ENCODE results near the gene PDE2A.

PDE2A gene

DNA sequence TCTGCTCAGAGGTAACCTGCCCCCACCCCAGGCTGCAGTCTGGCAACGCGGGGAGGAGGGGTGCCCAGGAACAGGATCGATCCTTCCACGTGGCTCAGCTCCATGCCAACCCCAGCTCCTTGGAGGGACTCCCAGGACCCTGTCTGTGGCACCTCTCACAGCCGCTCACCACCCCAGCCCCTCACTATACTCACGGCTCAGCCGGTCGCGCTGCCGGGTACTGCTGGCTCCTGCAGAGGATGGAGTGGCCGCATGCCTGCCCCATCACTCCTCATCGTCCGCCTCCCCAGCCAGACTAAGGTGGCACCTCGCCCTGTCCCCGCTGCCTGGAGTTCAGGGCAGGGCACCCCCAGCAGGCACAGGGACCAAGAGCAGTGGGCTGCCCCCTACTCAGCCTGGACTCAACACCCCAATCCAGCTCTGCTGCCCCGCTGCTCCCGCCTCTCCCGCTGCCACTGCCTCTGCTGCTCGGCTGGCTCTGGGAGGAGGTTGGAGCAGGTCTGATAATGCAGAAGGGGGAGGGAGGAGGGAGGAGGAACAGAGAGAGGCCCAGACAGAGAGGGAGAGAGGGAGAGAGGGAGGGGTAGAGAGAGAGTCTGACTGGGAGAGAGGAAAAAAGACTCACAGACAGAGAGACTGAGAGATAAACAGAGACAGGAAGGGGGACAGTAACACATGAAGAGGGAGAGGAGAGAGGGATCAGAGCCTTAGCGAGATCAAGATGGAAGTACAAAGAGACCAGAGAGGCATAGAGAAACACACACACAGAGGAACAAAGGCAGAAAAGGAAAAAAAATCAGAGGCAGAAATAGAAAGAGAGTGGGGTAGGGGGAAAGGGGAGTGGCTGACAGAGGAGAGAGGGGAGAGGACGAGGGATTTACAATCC lies at the start of gene PDE2A:
Gene PDE2A, minus strand, starts transcription at position 480 of the 886 bp plus-strand sequence. Its CDS starts 215 bp downstream, at position 265.
- no peak for DNase-seq

DNA sequence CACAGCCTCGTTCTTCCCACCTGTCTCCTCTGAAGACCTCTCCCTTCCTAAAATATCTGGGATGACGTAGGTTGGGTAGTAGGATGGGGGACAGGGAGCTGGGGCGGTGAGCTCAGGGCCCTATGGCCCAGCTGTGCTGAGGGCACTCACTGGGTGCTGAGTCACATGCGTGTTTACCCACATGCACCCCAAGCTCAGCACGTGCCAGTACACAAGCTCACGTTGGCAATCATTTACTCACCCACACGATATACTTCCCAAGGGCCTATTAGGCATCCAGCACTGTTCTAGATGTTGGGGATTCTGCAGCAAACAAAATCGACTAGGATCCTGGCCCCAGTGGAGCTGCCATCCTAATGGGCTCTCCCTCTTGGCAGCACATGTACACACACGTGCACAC lies 49.3 kb upstream of the PDE2A start:
- no peak for DNase-seq

DNA sequence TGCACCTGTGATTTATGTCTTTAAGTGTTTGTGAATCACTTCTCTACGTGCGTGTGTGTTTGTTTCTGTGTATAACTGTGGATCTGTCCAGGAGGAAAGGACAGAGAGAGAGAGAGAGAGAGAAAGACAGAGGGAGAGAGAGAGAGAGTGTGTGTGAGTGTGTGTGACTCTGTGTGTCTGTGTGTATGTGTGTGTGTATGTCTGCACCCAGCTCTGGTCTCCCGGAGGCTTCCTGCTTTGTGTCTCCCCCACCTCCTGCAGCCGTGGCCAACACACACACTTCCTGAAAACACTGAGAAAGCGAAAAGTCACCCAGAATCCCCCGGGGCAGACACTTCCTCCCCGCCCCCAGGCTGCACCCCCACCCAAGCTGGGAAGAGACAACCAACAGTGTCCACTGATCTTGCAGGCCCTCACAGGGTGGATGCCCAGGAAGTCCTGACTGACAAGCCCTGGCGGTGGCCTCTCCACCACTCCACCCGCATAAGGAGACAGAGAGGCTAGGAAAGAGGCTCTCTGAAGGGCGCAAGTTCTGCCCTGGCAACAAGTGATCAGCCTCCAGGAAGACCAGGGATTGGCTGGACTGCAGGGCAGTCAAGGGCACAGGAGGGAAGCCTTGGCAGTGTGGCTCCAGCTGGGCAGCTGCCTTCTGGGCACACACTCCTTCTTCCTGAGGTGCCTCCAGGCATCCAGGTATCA lies 48.0 kb upstream of the PDE2A start:
- peak; percentile 91 for DNase-seq

DNA sequence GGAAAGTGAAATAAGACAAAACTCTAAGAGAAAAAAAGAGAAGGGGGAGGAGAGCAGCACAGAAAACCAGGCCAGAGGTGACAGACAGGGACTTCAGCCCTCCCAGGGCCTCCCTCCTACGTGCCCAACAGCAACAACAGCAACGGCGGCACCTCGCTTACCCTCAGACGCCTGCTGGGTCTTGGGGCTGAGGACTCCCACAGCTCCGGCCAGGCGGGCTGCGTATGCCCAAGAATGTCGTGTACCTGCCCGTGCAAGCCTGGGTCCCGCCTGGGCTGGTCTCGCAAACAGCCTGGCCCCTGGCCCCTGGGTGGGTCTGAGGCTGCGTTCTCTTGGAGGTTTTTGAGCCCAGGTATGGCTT lies 47.4 kb upstream of the PDE2A start:
- DNase-seq: peak; percentile 51

DNA sequence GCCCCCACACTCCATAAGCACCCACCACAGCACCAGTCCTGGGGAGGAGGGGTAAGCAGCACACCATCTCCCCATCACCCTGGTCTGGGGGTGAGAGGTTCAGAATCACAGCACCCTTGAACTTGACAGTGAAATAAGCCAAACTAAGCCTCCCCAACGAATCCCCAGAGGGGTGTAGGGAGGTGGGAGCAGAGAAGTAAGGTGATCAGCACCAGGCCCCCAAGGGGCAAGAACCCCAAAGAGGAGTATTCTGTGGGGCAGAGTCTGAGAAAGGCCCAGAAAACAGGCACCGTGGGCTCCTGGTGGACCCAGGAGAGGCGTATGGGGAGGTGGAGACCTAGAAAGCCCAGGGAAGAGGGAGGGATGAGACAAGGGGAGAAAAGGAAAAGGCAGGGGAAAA lies 47.1 kb upstream of the PDE2A start:
- DNase-seq: no peak

DNA sequence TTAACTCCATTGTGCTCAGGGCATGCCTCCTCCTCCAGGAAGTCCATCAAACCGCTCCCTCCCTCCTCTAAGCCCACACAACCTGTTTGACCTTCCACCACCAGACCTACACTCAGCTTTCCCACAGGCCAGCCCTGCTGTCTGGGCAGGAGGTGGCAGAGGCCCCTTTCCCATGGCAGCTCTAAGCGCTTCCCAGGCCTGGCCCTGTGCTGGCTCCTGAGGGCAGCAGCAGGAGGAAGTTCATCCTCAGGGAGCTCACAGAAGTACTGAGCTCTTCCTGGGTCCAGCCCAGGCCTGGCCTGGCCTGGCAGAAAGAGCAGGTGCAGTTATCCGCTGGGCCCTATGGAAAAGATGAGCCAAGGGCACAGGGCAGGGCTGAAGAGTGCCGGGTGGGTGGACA lies 46.6 kb upstream of the PDE2A start:
- no peak for DNase-seq

DNA sequence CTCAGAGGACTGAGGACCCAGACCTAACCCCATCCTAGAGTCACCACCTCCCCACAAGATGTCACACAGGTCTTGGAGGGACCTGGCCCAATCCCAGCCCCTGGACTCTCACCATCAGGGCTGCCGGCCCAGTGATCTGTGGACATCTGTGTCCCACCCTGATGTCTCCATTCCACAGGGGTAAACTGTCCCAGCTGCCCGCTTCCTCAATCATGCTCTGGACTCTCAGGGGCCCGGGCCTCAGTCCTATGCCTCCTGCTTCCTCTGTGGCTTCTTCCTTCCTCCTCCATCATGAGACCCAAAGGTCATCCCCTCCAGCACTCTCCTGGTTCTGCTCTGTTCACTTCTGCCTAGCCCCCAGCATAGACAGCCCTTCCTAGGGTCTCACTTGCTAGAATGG lies 45.8 kb upstream of the PDE2A start:
- no peak for DNase-seq

DNA sequence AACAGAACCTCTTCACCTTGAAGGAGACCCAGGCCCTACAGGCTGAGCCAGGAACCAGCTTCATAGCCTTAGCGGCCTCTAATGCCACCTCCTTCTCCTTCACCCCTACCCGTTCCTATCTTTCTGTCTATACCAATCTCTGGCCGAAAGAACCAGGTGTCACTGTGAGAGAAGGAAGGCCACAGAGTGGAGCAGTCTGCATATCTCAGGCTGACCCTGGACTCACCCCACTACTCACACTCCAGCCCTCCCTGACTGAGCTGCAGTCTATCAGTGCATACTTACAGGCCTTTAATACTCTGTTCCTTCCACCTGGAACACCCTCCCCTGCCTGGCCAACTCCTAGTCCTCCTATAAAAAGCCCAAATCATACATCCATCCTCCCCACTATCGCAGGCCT lies 45.3 kb upstream of the PDE2A start:
- DNase-seq: no peak

DNA sequence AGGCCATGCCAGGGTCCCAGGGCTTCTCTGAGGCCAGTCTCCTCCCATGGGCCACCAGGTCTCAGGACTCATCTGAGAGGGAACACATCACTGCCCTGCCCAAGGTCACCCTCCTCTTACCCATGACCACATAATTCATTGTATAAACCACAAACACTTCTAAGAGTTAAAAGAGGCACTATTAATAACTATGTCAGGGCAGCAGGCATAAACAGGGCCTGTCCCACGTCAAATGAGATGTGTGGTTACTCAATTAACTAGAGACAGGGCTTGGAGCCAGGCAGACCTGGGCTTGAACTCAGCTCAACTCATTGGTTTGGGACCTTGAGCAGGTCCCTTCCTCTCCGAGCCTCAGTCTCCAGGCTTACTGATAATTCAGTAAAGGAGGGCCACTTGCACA lies 44.9 kb upstream of the PDE2A start:
- DNase-seq: no peak

DNA sequence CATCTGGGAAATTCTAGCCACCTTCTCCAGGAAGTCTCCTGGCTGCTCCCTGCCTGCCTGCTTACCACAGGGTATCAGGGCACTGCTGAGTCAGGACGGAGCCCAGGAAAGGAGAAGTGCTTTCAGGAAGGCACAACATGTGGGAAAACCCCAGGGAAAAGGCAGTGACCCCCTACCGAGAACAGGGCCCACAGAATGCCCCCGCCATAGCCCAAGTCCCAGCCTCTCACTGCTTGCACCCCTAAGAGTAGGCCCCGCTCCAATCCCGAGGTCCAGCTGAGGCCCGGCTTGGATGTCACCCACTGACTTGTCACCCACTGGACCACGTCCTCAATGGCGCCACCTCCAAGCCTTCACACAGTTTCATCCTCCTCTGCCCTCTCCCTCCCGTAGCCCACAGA lies 43.9 kb upstream of the PDE2A start:
- peak; percentile 39 for DNase-seq

DNA sequence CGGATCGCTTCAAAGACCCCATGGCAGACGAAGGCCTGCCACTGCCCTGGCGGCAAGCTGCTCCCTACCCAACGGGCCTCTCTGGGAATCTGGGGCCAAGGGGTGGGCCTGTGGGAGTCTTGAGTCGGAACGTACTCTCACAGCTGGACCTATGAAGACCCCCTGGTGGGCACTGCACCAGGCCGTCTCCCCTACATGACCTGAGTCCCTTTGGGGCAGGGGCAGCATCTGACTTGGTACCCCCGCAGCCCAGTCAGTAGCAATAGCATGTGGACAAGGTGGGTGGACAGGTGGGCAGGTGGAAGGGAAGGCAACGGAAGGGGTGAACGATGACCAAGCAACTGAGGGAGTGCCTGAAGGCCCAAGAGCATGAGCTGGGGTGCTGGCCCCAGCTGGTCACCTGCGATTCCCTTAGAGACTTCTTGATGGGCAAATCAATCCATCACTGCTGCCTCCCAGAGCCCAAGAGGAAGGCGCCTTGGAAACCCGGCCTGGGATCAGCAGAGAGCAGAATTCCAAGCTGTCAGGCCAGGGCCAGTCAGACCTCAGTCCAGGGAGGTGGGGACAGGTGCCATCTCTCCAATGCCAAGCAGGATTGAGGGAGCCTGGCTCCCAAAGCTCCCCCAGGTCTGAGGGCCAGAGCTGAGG lies 42.7 kb upstream of the PDE2A start:
- no peak for DNase-seq

DNA sequence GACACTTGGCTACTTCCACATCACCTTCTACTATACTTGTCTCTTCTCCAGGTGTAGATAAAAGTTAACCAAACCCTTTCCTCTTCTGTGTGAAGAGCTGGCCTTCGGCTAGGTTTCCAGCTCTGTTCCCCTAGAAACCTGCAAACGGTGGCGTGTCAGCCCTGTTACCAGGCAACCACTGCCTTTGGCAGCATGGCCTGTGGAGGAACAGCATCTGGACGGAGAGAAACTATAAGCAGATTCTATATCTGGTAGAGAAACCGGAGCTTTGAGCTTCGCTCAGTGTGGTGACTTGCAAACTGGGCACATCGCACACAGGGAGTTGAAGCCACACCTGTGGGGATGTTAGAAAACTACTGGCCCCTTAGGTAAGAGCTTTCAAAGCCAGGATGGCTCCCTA lies 42.1 kb upstream of the PDE2A start:
- no peak for DNase-seq

DNA sequence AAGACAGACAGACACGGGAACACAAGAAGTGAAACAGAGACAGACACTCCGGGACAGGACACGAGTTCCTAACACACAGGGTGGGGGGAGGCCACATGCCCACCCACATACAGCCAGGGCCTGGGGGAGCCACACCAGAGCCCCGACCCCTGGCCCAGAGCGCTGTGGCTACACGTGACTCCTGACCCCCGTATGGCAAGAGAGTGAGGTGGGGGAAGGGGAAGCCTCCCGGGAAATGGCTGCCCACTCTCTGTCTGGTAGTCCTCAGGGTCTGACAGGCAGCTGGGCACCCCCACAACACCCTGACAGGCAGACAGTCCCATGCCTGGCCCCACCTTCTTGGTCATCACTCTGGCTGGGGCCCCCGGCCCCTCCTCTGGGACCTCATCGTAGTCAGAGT lies 38.6 kb upstream of the PDE2A start:
- no peak for DNase-seq

DNA sequence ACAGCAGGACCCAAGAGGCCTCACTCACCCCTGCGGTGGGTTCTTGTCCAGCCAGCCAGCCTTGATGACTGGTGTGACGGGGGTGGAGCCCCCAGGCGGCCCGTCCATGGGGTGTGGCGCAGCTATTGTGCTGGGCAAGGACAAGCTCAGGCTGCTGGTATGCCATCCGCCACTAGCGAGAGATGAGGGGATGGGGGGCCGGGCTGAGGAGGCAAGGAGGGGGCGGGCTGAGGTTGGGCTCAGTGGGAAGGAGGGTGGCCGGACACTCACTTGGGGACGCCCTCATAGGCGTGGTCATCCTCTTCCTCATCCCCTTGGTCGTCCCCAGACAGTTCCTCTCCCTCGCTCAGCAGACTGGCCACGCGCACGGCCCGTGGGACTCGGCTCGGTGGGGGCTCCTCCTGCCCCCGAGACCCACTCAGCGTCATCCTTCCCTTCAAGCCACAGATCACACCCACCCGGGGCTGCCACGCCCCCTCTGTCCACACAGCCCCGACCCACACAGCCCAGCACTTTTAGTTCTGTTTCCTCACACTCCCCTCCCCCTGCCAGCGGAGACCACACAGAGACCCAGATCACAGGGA lies 38.0 kb upstream of the PDE2A start:
- peak; percentile 50 for DNase-seq

DNA sequence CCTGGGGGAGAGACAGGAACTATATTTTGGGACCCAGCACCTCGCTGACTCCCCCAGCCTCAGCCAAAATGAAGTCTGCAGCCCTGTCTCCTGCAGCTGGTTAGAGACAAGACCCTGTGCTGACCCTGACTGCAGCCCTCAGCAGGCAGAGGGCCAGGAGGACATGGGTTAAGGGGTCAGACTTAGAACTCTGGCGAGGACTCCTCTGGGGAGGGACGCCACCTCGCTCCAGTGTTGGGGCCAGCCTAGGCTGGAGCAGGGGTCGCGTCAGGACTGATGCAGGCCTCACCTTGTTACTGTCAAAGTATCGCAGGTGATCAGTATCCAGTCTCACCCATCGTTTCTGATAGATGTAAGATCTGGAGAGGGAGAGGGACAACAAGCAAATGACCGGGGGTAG lies 36.9 kb upstream of the PDE2A start:
- no peak for DNase-seq

DNA sequence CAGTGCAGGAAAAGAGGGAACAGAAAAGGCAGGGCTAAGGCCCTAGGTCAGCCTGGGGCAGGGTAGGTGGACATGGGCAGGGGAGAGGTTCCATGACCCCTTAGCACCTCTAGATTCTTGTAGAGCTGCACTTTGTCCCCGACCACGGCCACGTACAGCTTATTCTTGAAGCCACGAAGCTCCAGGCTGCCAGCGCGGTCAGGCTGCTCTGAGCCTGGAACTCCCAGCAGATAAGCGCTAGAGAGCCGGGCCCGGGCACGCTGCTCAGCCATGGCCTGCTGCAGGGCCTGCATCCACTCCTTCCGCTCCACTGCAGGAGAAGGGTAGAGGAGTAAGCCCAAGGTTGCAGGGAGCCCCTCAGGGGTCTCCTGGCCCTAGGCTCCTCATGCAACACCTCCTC lies 36.1 kb upstream of the PDE2A start:
- DNase-seq: no peak

DNA sequence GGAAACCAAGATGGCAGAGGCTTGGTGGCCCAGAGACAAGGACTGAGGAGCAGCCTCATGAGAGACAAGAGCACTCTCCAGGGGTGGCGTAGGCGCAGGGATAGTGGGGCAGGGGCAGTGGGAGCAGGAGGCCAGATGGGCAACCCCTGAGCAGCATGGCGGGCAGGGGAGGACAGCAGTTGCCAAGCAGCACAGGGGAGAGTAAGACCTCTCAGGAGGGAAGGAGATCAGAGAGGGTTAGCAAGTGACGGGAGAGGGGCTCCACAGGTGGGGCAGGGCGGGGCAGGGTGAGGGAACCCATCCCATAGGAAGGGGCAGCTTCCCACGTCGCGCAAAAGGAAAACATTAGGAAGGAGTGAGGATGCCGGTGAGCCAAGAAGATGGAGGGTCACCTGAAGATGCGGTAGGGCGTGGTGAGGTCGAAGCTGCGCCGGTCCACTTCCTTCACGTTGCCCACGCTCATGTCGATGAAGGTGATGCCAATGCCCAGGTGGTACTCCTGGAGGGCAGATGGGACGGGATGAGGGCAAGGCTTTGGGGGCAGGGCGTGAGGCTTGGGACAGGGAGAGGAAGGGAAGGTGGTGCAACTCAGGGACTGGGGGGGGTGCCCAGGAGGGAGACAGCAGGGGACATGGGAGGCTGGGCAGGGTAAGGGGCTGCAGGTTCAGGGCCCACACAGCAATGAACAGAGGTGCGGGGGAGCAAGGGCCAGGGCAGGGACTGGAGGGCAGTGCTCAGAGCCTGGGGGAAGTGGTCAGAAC lies 35.4 kb upstream of the PDE2A start:
- no peak for DNase-seq

DNA sequence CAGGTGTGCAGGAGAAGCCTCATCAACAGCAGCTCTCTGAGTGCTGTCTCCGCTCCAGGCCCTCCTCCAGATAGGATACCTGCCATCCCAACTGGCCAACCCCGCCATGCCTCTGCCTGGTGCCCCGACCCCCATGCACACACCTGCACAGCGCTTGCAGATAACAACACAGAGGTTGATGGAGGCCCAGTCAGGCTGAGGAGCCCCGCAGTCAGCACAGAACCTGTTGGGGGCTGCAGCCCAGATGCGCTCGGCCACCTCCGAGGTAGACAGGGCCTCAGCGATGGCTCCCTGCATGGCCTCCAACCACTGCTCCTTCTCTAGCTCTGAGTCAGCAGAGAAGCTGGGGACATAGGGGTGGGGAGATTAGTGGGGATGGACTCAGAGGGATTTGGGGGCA lies 32.8 kb upstream of the PDE2A start:
- DNase-seq: no peak

DNA sequence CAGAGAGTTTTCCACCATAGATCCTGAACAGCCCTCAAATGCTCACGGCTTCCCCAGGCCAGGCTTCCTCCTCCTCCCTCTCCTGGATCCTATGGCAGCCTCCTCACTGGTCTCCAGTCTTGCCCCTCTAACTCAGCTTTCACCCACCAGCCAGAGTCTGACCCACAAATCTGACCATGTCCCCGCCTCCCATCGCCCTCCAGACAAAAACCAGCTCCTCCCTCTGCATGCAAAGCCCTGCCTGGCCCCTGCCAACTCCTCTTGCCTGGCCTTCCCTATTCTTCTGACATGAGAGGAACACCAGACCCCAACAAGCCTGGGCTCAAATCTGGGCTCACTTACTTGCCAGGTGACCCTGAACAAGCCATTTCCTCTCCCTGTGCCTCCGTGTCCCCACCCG lies 32.4 kb upstream of the PDE2A start:
- DNase-seq: no peak

DNA sequence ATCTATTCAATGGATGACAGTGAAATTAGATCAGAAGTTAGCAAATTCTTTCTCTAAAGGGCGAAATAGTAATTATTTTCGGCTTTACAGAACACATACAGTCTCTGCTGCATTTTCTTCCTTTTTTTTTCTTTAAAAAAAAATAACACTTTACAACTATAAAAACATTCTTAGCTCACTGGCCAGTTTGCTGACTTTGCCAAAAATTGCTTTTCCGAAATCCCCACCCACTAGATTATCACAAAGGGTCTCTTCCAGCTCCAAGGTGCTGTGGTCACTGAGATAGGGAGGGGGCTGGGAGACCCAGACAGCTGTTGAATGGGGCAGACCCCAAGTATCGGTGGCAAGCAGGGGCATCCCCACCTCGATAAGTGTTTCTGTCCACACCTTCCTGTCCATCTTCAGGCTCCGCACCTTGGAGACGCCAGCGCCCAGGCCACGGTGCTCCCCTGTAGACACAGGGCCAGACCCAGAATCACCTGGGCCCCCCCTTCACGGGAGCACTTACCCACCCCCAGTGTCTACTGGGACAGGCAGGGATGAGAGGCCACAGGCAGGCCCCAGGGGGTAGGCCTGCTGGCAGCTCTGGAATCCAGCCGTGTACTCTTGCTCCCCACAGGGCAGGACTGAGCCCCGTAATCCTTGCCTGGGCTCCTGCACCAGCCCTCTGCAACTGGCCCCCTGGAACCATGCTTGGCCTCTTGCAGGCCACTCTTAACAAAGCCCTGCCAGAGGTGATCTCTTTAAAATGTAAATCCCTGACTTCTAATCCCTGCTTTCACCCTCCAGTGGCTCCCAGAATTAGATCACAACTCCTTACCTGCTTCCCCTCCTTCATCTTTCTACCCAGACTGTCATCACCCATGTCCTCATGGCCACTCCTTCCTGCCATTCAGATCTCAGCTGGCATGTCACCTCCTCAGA lies 31.5 kb upstream of the PDE2A start:
- DNase-seq: no peak

DNA sequence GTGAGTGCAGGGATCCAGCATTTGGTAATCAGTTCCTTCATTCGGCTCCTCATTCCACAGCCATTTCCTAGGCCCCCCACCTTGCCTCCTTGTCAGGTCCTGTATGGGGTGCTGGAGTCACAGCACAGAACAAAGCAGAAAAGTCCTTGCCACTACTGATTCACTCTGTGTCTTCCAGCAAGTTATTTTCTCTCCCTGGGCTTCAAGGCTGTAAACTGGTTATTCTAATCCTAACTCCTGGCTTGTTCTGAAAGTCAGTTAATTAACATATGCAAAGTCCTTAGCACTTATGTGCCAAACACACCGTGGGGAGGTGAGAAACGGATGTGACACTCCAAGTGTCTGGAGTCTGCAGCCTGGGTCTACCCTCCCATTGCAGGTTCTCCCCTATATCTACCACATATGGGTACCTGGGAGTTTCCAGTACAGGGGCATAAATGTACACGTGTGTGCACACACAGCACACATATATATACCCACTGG lies 30.6 kb upstream of the PDE2A start:
- DNase-seq: no peak

All from CD4-positive, alpha-beta T cell treated with Interleukin-15 for 1 hour (primary cell).